Ishikawa (cell line): ENCODE measurements around the gene ANKIB1.

ENCODE experiments used
- CREB1 ChIP-seq: IDR thresholded peaks from 2 replicates; pipeline ENCODE4 v1.6.1; 2012; ENCODE audit warnings: low read depth
- EGR1 ChIP-seq: IDR thresholded peaks from 2 replicates; pipeline ENCODE4 v1.6.1; 2012
- EP300 ChIP-seq: IDR thresholded peaks from 2 replicates; pipeline ENCODE4 v1.6.1; 2012; ENCODE audit warnings: borderline replicate concordance
- FOXM1 ChIP-seq: IDR thresholded peaks from 2 replicates; pipeline ENCODE4 v1.6.1; 2012; ENCODE audit warnings: low read depth, borderline replicate concordance
- NFIC ChIP-seq: IDR thresholded peaks from 2 replicates; pipeline ENCODE4 v1.6.1; 2012
- RAD21 ChIP-seq: IDR thresholded peaks from 2 replicates; pipeline ENCODE4 v1.6.1; 2012; ENCODE audit warnings: low read depth
- TAF1 ChIP-seq: IDR thresholded peaks from 2 replicates; pipeline ENCODE4 v1.6.1; 2012; ENCODE audit warnings: low read depth, mild to moderate bottlenecking
- YY1 ChIP-seq: IDR thresholded peaks from 2 replicates; pipeline ENCODE4 v1.6.1; 2012; ENCODE audit warnings: low read depth
- TF ChIP-seq, protein P1 (sequence below): IDR thresholded peaks from 2 replicates; pipeline ENCODE4 v1.6.1; 2012; ENCODE audit warnings: low read depth, mild to moderate bottlenecking

DNA sequence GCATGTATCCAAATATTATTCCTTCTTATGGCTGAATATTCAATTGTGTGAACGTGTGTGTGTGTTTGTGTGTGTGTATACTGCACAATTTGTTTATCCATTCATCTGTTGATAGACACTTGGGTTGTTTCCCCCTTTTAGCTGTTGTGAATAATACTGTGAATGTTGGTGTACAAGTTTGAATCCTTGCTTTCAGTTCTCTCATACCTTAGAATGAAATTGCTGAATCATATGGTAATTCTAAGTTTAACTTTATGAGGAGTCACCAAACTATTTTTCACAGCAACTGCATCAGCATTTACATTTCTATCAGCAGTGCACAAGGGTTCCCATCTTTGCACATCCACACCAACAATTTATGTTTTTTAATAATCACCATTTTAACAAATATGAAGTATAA is 114.6 kb downstream of the ANKIB1 start:
- TF ChIP-seq, protein P1, sequence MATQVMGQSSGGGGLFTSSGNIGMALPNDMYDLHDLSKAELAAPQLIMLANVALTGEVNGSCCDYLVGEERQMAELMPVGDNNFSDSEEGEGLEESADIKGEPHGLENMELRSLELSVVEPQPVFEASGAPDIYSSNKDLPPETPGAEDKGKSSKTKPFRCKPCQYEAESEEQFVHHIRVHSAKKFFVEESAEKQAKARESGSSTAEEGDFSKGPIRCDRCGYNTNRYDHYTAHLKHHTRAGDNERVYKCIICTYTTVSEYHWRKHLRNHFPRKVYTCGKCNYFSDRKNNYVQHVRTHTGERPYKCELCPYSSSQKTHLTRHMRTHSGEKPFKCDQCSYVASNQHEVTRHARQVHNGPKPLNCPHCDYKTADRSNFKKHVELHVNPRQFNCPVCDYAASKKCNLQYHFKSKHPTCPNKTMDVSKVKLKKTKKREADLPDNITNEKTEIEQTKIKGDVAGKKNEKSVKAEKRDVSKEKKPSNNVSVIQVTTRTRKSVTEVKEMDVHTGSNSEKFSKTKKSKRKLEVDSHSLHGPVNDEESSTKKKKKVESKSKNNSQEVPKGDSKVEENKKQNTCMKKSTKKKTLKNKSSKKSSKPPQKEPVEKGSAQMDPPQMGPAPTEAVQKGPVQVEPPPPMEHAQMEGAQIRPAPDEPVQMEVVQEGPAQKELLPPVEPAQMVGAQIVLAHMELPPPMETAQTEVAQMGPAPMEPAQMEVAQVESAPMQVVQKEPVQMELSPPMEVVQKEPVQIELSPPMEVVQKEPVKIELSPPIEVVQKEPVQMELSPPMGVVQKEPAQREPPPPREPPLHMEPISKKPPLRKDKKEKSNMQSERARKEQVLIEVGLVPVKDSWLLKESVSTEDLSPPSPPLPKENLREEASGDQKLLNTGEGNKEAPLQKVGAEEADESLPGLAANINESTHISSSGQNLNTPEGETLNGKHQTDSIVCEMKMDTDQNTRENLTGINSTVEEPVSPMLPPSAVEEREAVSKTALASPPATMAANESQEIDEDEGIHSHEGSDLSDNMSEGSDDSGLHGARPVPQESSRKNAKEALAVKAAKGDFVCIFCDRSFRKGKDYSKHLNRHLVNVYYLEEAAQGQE = no peak
- TF ChIP-seq EP300 (no peak), YY1 (no peak), TAF1 (no peak), FOXM1 (no peak), RAD21 (no peak), CREB1 (no peak), EGR1 (no peak), NFIC (no peak)
